ENCODE results near the gene DNAJC13.

GRCh38 chr3:132507657-132508056 is 90.4 kb downstream of the DNAJC13 start:
- no peak for TF ChIP-seq POLR2A (IDR thresholded peaks at IDR 0.05)
- no peak for TF ChIP-seq CTCF (IDR thresholded peaks at IDR 0.05)
- TF ChIP-seq EP300 (IDR thresholded peaks at IDR 0.05) = no peak
- TF ChIP-seq POLR2AphosphoS5 (IDR thresholded peaks at IDR 0.05) = no peak

Measured in gastroesophageal sphincter (tissue), 3 donors.